T-helper 1 cell (primary cell): ENCODE results near the gene COMMD10.
A peak's percentile ranks its signal among the peaks of the same experiment; 100 is the strongest.
"Not testable (repeated sequence)": the region's sequence is repeated elsewhere in the genome, so short reads cannot be mapped to it uniquely, and the experiment has no call there.

ENCODE experiments used
- DNase-seq, 5 donors: peaks; one replicate each; pipeline ENCODE4 v3.0.0-alpha.2; 2012 to 2020

COMMD10 gene

GRCh38 chr5:116098998-116099397 is 14.2 kb downstream of the COMMD10 start:
- no peak for DNase-seq

GRCh38 chr5:116104941-116105340 is 20.1 kb downstream of the COMMD10 start:
- DNase-seq = not testable (repeated sequence)

GRCh38 chr5:116115163-116115562 is 30.3 kb downstream of the COMMD10 start:
- DNase-seq = no peak

- DNase-seq = no peak
Measured at GRCh38 chr5:116130471-116130870, 45.6 kb downstream of the COMMD10 start.

- no peak for DNase-seq
Measured at GRCh38 chr5:116130976-116131375, 46.2 kb downstream of the COMMD10 start.

GRCh38 chr5:116133281-116133680 is 48.5 kb downstream of the COMMD10 start:
- DNase-seq = no peak

GRCh38 chr5:116135344-116135743 is 50.5 kb downstream of the COMMD10 start:
- DNase-seq = peak in 2 of 5 donors; percentile 3 to 51

GRCh38 chr5:116137544-116138378 is 52.9 kb downstream of the COMMD10 start:
- peak in 1 of 5 donors; percentile 25 for DNase-seq

- no peak for DNase-seq
Measured at GRCh38 chr5:116142495-116142894, 57.7 kb downstream of the COMMD10 start.

- no peak for DNase-seq
Measured at GRCh38 chr5:116144103-116144502, 59.3 kb downstream of the COMMD10 start.

- DNase-seq = no peak
Measured at GRCh38 chr5:116144991-116145390, 60.2 kb downstream of the COMMD10 start.

GRCh38 chr5:116145416-116145815 is 60.6 kb downstream of the COMMD10 start:
- DNase-seq = no peak

- no peak for DNase-seq
Measured at GRCh38 chr5:116152169-116152568, 67.3 kb downstream of the COMMD10 start.

- DNase-seq = no peak
Measured at GRCh38 chr5:116153687-116154174, 68.9 kb downstream of the COMMD10 start.

- DNase-seq = no peak
Measured at GRCh38 chr5:116154252-116154651, 69.4 kb downstream of the COMMD10 start.

- no peak for DNase-seq
Measured at GRCh38 chr5:116154931-116155330, 70.1 kb downstream of the COMMD10 start.

GRCh38 chr5:116157902-116158301 is 73.1 kb downstream of the COMMD10 start:
- DNase-seq = no peak

- DNase-seq = no peak
Measured at GRCh38 chr5:116159006-116159405, 74.2 kb downstream of the COMMD10 start.

GRCh38 chr5:116174111-116174510 is 89.3 kb downstream of the COMMD10 start:
- DNase-seq = no peak

- DNase-seq = no peak
Measured at GRCh38 chr5:116176121-116176520, 91.3 kb downstream of the COMMD10 start.

- DNase-seq = no peak
Measured at GRCh38 chr5:116178925-116179324, 94.1 kb downstream of the COMMD10 start.

GRCh38 chr5:116209166-116209565 is 124.3 kb downstream of the COMMD10 start:
- DNase-seq = no peak

GRCh38 chr5:116212225-116212624 is 127.4 kb downstream of the COMMD10 start:
- DNase-seq = no peak

- no peak for DNase-seq
Measured at GRCh38 chr5:116216246-116216645, 131.4 kb downstream of the COMMD10 start.
